Measurements from ENCODE around the gene STPG2.

DNA sequence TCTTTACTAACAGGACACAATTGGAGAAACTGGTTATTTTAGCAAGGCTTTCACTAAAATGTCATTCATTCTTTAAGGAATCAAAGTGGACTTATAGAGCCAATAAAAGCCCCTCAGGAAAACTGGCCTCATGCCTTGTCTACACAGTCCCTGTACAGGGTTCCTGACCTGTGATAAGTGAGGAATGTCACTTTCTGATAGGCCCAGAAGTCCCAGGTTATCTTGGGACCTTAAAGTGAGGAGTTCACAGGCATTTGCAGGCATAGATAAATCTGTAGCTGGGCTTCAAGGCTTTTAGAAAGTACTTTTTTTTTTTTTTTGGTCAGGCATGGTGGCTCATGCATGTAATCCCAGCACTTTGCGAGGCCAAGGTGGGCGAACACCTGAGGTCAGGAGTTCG, 19.4 kb upstream of the STPG2 start:
- TF ChIP-seq POLR2A (IDR thresholded peaks at IDR 0.05) (no peak), CTCF (IDR thresholded peaks at IDR 0.05) (no peak), EP300 (IDR thresholded peaks at IDR 0.05) (no peak), POLR2AphosphoS5 (IDR thresholded peaks at IDR 0.05) (no peak)
